Esophagus squamous epithelium (tissue), 5 donors: ENCODE data around the gene THRAP3. TPM values are rescaled to one million over a fixed set of nuclear protein-coding genes. Genes with fewer than 3 reads are reported as not detected.

Source experiments
- DNase-seq: peaks from one replicate; lab custom pipeline; 2025; lab: John Stamatoyannopoulos, UW
- H3K27ac ChIP-seq, 4 donors: fragments of 200-600 bp; sonication (generic); one replicate each; pipeline ENCODE4 v1.5.1; 2016 to 2019; ENCODE audit warnings: mild to moderate bottlenecking in 1 of 4
- H3K27me3 ChIP-seq, 4 donors: fragments of 200-600 bp; sonication (generic); 1 replicate in 3 of 4; 2 replicates in 1 of 4; pipeline versions ENCODE4 v1.5.1 to v1.6.0; 2017 to 2021; ENCODE audit warnings: antibody characterized with exemption in 1 of 4
- H3K36me3 ChIP-seq, 3 donors: fragments of 200-600 bp; sonication (generic); one replicate each; pipeline ENCODE4 v1.5.1; 2016 to 2019
- H3K4me1 ChIP-seq, 3 donors: fragments of 200-600 bp; sonication (generic); one replicate each; pipeline ENCODE4 v1.5.1; 2017 to 2019
- H3K4me3 ChIP-seq, 4 donors: fragments of 200-600 bp; sonication (generic); 1 replicate in 3 of 4; 2 replicates in 1 of 4; pipeline ENCODE4 v1.5.1; 2016 to 2019; ENCODE audit warnings: mild to moderate bottlenecking in 2 of 4, moderate library complexity in 1 of 4
- H3K9me3 ChIP-seq, 3 donors: fragments of 200-600 bp; sonication (generic); one replicate each; pipeline ENCODE4 v1.5.1; 2016 to 2019
- POLR2A ChIP-seq, 4 donors: fragments of 450-650 bp; IDR thresholded peaks; one replicate each; pipeline ENCODE4 v1.6.1; 2017; ENCODE audit warnings: antibody characterized with exemption in 4 of 4, mild to moderate bottlenecking in 4 of 4, moderate library complexity in 3 of 4
- WGBS, 2 donors: methylation state at CpG; one replicate each; pipeline ENCODE4 v1.1.5; 2018; 5-methylcytosine and 5-hydroxymethylcytosine counted together
- intact Hi-C: fragments of 100-400 bp; cut with DNase I; formaldehyde crosslinking; loops from one replicate; pipeline ENCODE4 v1.15.0; 2022
- total RNA-seq, 4 donors: library from RNA; depleted of rRNA; stranded (reverse); fragments of >200 nt; gene quantifications; one replicate each; pipeline ENCODE4 v1.1.0, GENCODE V29; 2016
- TF ChIP-seq, protein P1 (sequence below), 6 experiments: fragments of 450-650 bp in 4 of 6; fragments of 200-600 bp in 2 of 6; sonication (generic) in 2 of 6; IDR thresholded peaks; one replicate each; pipeline ENCODE4 v1.5.1; 2016 to 2019; ENCODE audit warnings: antibody characterized with exemption in 6 of 6, mild to moderate bottlenecking in 4 of 6, moderate library complexity in 4 of 6
- donor health status: DM: yes; HTN: yes; CAD: no.

The THRAP3 gene
- total RNA-seq, 4 donors from 2014 or later: 56.5 to 83.5 (median 73.6) TPM

DNA sequence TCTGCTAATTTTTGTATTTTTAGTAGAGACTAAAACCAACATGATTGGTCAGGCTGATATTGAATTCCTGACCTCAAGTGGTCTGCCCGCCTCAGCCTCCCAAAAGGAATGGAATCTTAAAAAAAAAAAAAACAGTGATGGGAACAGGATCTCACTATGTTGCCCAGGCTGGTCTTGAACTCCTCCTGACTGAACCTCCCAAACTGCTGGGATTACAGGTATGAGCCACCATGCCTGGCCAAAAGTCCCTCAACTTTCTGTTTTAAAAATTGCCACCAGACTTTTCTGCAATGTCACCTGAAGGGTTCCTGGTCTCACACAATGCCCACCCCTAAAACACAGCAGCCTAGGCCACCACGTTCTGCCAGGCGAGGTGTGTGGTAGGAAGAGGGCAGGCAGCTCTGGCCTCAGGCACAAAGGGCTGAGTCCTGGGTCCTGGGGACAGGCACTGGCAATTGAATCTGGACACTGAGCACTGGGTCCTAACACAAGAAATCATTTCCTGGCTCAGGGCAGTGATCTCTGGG is 21.2 kb upstream of the THRAP3 start:
- 86% methylated on average over 3 of the region's 3 CpGs; no CpG with 5 or more reads in 1 of the 2 donors for WGBS, 2 donors
- Histone ChIP-seq H3K4me3 (no peak overlapping the region), H3K27ac (peak overlapping the region; percentile 39 to 85 (median 58)), H3K4me1 (peaks cover 0 to 48% (median 22%) of the 10 kb centered on the region in 3 donors), H3K9me3 (no peaks in the 10 kb centered on the region), H3K27me3 (no peaks in the 10 kb centered on the region), H3K36me3 (no peaks in the 10 kb centered on the region)
- no peak for DNase-seq
- no peak for TF ChIP-seq POLR2A (IDR thresholded peaks at IDR 0.05)
- TF ChIP-seq, protein P1, sequence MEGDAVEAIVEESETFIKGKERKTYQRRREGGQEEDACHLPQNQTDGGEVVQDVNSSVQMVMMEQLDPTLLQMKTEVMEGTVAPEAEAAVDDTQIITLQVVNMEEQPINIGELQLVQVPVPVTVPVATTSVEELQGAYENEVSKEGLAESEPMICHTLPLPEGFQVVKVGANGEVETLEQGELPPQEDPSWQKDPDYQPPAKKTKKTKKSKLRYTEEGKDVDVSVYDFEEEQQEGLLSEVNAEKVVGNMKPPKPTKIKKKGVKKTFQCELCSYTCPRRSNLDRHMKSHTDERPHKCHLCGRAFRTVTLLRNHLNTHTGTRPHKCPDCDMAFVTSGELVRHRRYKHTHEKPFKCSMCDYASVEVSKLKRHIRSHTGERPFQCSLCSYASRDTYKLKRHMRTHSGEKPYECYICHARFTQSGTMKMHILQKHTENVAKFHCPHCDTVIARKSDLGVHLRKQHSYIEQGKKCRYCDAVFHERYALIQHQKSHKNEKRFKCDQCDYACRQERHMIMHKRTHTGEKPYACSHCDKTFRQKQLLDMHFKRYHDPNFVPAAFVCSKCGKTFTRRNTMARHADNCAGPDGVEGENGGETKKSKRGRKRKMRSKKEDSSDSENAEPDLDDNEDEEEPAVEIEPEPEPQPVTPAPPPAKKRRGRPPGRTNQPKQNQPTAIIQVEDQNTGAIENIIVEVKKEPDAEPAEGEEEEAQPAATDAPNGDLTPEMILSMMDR (IDR thresholded peaks at IDR 0.05): no peak
- intact Hi-C loops: loop anchor here (10.0 kb wide), 1 partner anchor 72 kb away; no protein-coding TSS in a partner anchor

DNA sequence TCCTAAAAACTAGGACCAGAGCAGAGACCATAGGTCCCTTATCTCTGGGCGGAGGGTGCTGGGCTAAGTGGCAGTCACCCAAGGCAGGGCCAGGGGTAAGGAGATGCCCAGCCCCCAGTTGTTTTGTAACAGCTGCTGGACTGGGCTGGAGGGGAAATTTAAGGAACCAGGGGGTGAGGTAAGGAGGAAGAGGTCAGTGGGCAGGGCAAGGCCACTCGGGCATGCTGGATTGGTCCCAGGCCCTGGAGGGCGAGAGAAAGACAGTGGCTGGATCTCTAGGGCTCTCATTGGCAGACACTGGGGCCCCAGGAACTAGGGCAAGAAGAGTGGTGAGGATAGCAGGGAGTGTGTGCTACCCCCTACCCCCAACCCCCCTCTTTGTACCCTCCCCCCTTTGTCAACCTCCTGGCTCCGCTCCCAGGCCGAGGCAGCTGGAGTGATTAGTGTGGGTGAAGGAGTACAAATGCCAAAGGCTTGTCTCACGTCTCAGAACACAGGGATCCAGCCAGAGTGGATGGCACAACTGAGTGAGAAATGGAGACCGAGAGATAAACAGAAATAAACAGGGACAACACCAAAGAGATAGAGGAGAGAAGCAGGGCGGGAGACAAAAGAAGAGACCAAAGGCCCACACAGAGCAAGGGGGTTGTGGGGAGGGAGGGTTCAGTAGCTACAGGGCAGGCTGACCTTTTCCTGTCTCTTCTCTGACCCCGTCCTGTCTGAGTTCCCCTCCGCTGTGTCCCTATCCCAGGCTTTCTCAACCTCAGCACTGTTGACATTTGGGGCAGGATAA is 20.5 kb upstream of the THRAP3 start:
- intact Hi-C loops: loop anchor here (10.0 kb wide), 1 partner anchor 71 kb away; no protein-coding TSS in a partner anchor
- peak overlapping the region in 1 of 4 donors; percentile 19 for H3K4me3 ChIP-seq
- TF ChIP-seq, protein P1 (IDR thresholded peaks at IDR 0.05): no peak
- TF ChIP-seq POLR2A (IDR thresholded peaks at IDR 0.05): no peak
- H3K36me3 ChIP-seq: no peaks in the 10 kb centered on the region
- no peaks in the 10 kb centered on the region for H3K9me3 ChIP-seq
- no peaks in the 10 kb centered on the region for H3K27me3 ChIP-seq
- H3K4me1 ChIP-seq: peaks cover 0 to 49% (median 22%) of the 10 kb centered on the region in 3 donors
- H3K27ac ChIP-seq: peak overlapping the region; percentile 39 to 85 (median 58)
- DNase-seq: no peak
- 57 to 61% methylated on average over 9 to 10 of the region's 10 CpGs for WGBS, 2 donors

DNA sequence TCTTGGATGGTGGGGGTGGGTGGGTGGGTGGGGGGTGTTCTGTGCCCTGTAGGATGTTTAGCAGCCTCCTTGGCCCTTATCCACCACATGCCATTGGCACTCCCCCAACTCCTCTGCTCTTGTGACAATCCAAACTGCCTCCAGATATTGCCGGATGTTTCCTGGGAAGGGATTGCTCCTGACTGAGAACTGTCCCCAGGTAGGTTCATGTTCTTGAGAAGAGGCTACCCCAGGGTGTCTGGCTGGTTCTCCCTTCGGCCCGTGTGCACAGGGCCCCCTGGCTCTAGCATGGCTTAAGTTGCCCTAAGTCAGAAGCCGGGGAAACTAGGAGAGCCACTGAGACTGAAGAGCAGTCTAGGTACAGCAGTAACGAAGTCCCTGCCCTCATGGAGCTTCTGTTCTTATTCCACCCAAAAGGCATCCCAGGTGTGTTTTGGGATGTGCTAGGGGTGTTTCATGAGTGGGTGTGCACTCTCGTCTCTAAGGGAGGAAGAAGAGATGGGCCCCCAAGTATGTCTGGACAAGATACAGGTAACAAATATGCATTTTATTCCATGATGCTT is 19.8 kb upstream of the THRAP3 start:
- peaks cover 0 to 49% (median 22%) of the 10 kb centered on the region in 3 donors for H3K4me1 ChIP-seq
- no peaks in the 10 kb centered on the region for H3K36me3 ChIP-seq
- 72 to 73% methylated on average over 3 to 4 of the region's 6 CpGs for WGBS, 2 donors
- H3K27ac ChIP-seq: peak overlapping the region; percentile 21 to 85 (median 56)
- no peaks in the 10 kb centered on the region for H3K9me3 ChIP-seq
- intact Hi-C loops: loop anchor here (10.0 kb wide), 1 partner anchor 70 kb away; no protein-coding TSS in a partner anchor
- peak overlapping the region in 1 of 4 donors; percentile 19 for H3K4me3 ChIP-seq
- no peak for DNase-seq
- H3K27me3 ChIP-seq: no peaks in the 10 kb centered on the region
- TF ChIP-seq POLR2A (IDR thresholded peaks at IDR 0.05): no peak
- TF ChIP-seq, protein P1 (IDR thresholded peaks at IDR 0.05): no peak

DNA sequence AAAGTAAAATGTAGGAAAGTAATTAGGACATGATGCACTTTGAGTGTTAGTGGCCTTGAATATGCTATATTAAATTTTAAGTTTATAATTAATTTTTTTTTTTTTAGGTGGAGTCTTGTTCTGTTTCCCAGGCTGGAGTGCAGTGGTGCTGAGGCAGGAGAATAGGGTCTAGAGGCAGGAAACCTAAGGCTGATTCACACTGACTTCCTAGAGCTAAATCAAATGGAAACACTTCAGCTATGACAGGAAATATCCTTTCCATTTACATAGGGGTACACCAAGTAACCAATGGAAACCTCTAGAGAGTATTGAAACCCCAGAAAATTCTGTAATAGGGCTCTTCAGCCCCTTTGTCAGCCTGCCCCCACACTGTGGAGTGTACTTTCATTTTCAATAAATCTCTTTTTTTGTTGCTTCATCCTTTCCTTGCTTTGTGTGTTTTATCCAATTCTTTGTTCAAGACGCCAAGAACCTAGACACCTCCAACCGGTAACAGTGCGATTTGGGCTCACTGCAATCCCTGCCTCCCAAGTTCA is 17.9 kb upstream of the THRAP3 start:
- no peaks in the 10 kb centered on the region for H3K9me3 ChIP-seq
- H3K27ac ChIP-seq: peak overlapping the region in 1 of 4 donors; percentile 66
- peaks cover 0 to 39% (median 14%) of the 10 kb centered on the region in 3 donors for H3K4me1 ChIP-seq
- no peak for DNase-seq
- no peaks in the 10 kb centered on the region for H3K36me3 ChIP-seq
- no peak overlapping the region for H3K4me3 ChIP-seq
- no peaks in the 10 kb centered on the region for H3K27me3 ChIP-seq
- TF ChIP-seq, protein P1 (IDR thresholded peaks at IDR 0.05): no peak
- no peak for TF ChIP-seq POLR2A (IDR thresholded peaks at IDR 0.05)
- WGBS, 2 donors: 79 to 89% methylated on average over 3 of the region's 3 CpGs
- intact Hi-C loops: loop anchor here (10.0 kb wide), 1 partner anchor 68 kb away; no protein-coding TSS in a partner anchor
